ENCODE results near the gene DNM2. TPM values are rescaled to one million over a fixed set of nuclear protein-coding genes. Genes with fewer than 3 reads are reported as not detected.

The DNM2 gene
- total and polyA plus RNA-seq, 2 of the 13 experiments (the other 11 are each of a cell fraction or from before 2014, with no cell fraction given): 41.7 to 59.8 TPM

- TF ChIP-seq, protein P1, sequence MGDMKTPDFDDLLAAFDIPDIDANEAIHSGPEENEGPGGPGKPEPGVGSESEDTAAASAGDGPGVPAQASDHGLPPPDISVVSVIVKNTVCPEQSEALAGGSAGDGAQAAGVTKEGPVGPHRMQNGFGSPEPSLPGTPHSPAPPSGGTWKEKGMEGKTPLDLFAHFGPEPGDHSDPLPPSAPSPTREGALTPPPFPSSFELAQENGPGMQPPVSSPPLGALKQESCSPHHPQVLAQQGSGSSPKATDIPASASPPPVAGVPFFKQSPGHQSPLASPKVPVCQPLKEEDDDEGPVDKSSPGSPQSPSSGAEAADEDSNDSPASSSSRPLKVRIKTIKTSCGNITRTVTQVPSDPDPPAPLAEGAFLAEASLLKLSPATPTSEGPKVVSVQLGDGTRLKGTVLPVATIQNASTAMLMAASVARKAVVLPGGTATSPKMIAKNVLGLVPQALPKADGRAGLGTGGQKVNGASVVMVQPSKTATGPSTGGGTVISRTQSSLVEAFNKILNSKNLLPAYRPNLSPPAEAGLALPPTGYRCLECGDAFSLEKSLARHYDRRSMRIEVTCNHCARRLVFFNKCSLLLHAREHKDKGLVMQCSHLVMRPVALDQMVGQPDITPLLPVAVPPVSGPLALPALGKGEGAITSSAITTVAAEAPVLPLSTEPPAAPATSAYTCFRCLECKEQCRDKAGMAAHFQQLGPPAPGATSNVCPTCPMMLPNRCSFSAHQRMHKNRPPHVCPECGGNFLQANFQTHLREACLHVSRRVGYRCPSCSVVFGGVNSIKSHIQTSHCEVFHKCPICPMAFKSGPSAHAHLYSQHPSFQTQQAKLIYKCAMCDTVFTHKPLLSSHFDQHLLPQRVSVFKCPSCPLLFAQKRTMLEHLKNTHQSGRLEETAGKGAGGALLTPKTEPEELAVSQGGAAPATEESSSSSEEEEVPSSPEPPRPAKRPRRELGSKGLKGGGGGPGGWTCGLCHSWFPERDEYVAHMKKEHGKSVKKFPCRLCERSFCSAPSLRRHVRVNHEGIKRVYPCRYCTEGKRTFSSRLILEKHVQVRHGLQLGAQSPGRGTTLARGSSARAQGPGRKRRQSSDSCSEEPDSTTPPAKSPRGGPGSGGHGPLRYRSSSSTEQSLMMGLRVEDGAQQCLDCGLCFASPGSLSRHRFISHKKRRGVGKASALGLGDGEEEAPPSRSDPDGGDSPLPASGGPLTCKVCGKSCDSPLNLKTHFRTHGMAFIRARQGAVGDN (CRISPR knock-in tag; IDR thresholded peaks at IDR 0.05): peak; percentile 16; the same call in 1 of the 2 replicates
- TF ChIP-seq, protein P2, sequence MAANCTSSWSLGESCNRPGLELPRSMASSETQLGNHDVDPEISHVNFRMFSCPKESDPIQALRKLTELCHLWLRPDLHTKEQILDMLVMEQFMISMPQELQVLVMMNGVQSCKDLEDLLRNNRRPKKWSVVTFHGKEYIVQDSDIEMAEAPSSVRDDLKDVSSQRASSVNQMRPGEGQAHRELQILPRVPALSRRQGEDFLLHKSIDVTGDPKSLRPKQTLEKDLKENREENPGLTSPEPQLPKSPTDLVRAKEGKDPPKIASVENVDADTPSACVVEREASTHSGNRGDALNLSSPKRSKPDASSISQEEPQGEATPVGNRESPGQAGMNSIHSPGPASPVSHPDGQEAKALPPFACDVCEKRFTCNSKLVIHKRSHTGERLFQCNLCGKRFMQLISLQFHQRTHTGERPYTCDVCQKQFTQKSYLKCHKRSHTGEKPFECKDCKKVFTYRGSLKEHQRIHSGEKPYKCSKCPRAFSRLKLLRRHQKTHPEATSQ (CRISPR knock-in tag; IDR thresholded peaks at IDR 0.05; ENCODE audit: borderline replicate concordance): no peak
- TF ChIP-seq PHF21A (CRISPR knock-in tag; IDR thresholded peaks at IDR 0.05) (no peak), ZUFSP (CRISPR knock-in tag; IDR thresholded peaks at IDR 0.05; ENCODE audit: borderline replicate concordance) (no peak), ISX (CRISPR knock-in tag; conservative IDR thresholded peaks at IDR 0.05) (no peak), ZNF768 (CRISPR knock-in tag; IDR thresholded peaks at IDR 0.05) (no peak)
Observed at GRCh38 chr19:10707440-10707839, 10.4 kb upstream of the DNM2 start (continued).

Data from HepG2 (cell line).